GM11168 (cell line): ENCODE results near the gene KRTAP10-4.

Experiments
- in situ Hi-C: fragments of 300-500 bp; cut with MboI; formaldehyde crosslinking; loops from one replicate; pipeline ENCODE4 v1.12.0; 2022; ENCODE audit warnings: low sequenced_read_pairs; ENCODE audit not compliant: unreplicated experiment

Gene KRTAP10-4

GRCh38 chr21:44533891-44534627 is 39.5 kb upstream of the KRTAP10-4 start:
- in situ Hi-C loops = no loop called here

GRCh38 chr21:44534688-44535087 is 38.8 kb upstream of the KRTAP10-4 start:
- in situ Hi-C loops = no loop called here

DNA sequence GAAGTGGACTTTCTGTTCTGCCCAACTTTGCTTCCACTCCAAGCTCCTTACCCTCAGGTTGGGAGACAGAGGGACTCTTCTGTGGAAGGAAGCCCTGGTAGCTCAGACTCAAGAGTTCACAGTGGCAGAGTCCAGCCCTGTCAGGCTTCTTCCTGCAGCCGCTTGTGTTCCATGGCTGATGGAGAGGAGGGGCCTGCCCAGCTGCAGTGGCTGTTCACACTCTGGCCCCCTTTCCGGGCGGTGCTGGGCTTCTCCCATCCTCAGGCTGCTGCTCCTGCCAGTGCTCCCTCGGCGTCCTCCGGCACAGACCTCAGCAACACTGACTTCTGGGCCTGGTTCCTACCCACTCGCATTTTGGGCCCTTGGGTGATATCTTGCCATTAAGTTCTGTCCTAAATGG is 37.6 kb upstream of the KRTAP10-4 start:
- in situ Hi-C loops = no loop called here

- in situ Hi-C loops = no loop called here
Observed at GRCh38 chr21:44537930-44538911, 35.3 kb upstream of the KRTAP10-4 start.

DNA sequence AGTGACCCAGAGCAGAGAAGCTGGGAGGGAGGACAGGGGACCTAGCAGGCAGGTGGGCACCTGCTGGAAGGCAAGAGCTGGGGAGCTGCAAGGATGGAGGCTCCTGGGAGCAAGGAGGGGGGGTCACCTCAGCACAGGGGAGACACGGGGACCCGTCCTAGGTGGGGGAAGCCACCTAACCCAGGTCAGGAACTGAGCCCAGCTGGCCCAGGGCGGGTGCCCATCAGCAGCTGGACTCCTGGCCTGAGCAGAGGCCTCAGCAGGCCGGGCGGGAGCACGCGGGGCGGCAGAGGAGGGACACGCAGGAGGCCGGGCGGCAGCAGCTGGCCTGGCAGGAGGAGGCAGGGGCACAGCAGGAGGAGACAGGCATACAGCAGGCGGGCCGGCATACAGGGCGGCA is 34.5 kb upstream of the KRTAP10-4 start:
- in situ Hi-C loops = no loop called here

GRCh38 chr21:44539991-44540666 is 33.4 kb upstream of the KRTAP10-4 start, which contains the start of gene KRTAP10-1:
Gene KRTAP10-1 (minus strand): TSS chr21:44540195. CDS start chr21:44540150, 45 bp downstream.
- in situ Hi-C loops = no loop called here

GRCh38 chr21:44540741-44541288 is 32.7 kb upstream of the KRTAP10-4 start:
- in situ Hi-C loops = no loop called here

GRCh38 chr21:44542716-44543115 is 30.8 kb upstream of the KRTAP10-4 start:
- in situ Hi-C loops = no loop called here

DNA sequence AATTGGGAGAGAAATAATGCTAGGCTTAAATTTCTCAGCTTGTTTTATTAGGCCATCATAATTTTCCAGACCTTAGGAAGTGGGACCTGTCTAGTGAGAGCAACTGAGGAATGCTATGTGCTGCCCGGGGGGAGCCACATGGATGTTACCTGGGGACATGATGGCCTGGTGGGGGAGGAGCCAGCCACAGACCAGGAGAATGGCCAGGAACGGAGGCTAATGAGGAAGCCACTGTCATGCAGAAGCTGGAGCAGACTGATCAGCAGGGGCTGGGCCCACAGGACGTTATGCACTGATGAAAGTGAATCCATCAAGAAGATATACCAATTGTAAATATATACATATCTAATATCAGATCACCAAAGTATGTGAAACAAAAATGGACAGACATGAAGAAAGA is 29.0 kb upstream of the KRTAP10-4 start:
- in situ Hi-C loops = no loop called here

DNA sequence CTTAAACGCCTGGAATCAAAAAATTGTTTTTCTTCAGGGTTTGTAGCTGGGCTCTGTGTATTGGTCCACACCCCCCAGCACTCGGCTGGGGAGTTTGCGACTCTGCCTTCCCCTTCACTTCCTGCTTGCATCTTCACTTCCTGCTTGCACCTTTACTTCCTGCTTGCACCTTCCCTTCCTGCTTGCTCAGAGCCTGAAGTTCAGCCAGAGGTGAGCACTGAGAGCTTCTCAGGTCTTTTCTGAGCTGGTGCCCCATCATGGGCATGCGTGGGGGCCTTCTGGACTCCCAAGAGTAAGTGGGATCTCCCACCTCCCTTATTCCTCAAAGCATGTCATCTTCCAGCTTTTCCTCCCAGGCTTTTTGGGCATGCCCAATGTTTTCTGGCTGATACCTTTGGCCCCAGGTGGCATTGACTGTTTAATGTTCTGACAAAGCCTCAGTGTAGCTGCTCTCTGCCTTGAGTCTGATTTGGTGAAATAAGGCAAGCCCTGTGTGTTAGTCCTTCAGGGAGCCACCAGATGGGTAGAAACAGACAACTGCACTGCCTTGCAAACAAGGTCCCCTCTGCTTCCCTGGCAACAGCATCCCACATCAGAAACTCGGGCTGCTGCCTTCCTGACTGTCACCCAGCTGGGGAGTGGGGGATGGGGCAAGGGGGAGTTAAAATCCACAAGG is 25.7 kb upstream of the KRTAP10-4 start:
- in situ Hi-C loops = no loop called here

GRCh38 chr21:44548381-44548780 is 25.1 kb upstream of the KRTAP10-4 start:
- in situ Hi-C loops = no loop called here

- in situ Hi-C loops = no loop called here
Observed at GRCh38 chr21:44548922-44549321, 24.6 kb upstream of the KRTAP10-4 start.

DNA sequence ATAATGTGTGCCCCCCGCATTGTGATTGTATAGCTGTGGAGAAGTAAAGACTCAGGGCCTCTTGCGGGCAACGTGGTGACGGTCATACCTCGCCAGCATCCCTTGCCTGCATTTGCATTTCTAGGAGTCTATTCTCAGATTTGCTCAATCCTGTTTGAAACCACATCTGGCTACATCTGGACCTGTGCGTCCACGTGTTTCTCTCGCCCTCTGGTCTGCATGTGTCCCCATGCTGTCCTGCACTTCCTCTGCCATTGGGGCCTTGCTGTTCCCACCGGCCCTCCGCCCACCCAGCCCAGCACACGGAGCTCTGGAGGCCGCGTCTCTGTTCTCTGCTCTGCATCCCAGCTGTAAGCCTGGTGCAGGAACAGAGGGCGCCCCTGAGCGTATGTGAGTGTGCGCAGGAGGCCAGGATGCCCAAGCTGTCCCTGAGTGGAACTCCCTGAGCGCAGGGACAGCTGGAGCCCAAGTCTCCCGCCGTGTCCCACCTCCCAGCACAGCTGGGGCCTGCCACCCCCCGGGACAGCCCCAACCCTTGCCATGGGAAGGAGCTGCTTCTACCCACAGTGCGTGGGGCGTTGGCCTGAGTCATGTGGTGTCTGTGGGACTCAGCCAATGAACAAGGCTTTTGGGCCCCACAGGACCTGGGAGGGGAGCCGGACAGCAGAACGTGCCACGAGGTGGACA is 23.9 kb upstream of the KRTAP10-4 start:
- in situ Hi-C loops = loop anchor here (5.0 kb wide), 1 partner anchor 78 kb away; the partner anchor contains the start of gene KRTAP10-9

DNA sequence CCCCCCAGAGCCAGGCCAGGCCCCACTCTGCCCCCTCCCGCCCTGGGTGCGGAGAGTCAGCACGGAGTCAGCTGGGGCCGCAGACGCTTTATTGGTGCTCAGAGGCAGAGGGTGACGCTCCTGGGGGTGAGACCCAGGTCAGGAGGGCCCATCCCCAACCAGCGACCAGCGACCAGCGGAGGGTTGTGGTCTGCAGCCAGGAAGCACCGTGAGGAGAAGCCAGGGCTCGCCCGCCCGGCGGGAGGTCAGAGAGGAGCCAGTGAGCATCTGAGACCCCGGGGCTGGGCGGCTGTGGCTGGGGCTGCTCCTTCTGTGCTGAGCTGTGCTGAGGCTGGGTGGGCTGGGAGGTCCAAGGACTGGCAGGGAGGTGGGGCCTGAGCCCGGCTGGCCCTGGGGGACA is 23.2 kb upstream of the KRTAP10-4 start:
- in situ Hi-C loops = loop anchor here (5.0 kb wide), 1 partner anchor 77 kb away; the partner anchor contains the start of gene KRTAP10-9

- in situ Hi-C loops = loop anchor here (5.0 kb wide), 1 partner anchor 76 kb away; the partner anchor contains the start of gene KRTAP10-9
Observed at GRCh38 chr21:44550807-44551206, 22.7 kb upstream of the KRTAP10-4 start.

DNA sequence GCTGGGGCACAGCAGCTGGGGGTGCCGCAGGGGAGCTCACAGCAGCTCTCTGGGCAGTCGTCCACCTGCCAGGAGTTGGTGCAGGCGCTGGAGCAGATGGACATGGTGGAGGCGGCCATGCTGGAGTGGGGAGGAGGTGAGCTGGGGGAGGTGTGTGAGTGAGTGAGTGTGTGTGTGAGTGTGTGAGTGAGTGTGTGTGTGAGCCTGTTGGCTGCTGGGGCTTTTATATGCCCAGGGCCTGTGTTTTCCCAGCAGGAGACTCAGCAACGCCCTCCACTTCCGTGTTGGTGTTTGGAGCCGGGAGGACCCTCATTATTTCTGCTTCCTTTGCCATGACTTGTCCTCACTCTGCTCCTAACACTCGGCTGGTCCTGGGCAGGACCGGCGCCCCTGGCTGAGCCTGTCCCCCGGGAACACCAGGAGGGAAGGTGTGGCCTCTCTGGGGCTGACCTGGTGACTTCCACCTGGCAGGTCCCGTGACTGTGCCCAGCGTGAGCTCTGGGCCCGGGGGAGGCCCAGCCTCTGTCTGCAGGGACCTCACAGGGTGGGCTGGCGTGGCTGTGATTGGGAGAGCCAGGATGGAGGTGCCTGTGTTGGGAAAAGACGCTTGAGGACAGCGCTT is 22.1 kb upstream of the KRTAP10-4 start, which contains the start of gene KRTAP10-2:
TSS of gene KRTAP10-2 (minus strand) at position 166 of the 622 bp plus-strand sequence. CDS start at position 119, 47 bp downstream.
- in situ Hi-C loops = loop anchor here (5.0 kb wide), 1 partner anchor 76 kb away; the partner anchor contains the start of gene KRTAP10-9

DNA sequence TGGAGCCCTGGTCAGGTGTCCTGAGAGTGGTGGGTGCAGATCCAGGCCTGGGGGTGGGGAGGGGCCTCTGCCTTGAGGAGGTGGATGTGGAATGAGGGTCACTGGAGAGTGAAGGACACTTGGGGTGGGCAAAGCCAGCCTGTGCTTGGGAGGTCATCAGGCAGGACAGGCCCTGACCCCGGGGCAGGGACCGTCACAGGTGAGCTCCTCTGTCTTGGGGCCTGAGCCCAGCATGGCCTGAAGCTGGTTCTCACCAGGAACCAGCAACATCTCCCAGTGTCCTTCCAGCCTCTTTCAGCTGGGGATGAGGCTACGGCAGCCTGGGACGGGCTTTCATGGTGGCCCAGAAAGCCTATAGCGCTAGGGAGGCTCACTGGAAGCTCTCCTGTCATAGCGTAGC is 21.4 kb upstream of the KRTAP10-4 start:
- in situ Hi-C loops = loop anchor here (5.0 kb wide), 1 partner anchor 75 kb away; the partner anchor contains the start of gene KRTAP10-9

GRCh38 chr21:44552681-44553080 is 20.8 kb upstream of the KRTAP10-4 start:
- in situ Hi-C loops = loop anchor here (5.0 kb wide), 1 partner anchor 75 kb away; the partner anchor contains the start of gene KRTAP10-9
